Esophagus muscularis mucosa (tissue), 4 donors: ENCODE measurements around the gene KRT4. TPM values are rescaled to one million over a fixed set of nuclear protein-coding genes. Genes with fewer than 3 reads are reported as not detected.
"Not testable (repeated sequence)": the region's sequence is repeated elsewhere in the genome, so short reads cannot be mapped to it uniquely, and the experiment has no call there.

ENCODE experiments used
- DNase-seq: peaks from one replicate; pipeline ENCODE4 v3.0.0-alpha.2; 2017; ENCODE audit errors: extremely low spot score
- H3K27ac ChIP-seq, 4 donors: fragments of 200-600 bp; sonication (generic); replicated peaks in 1 of 4; 1 replicate in 3 of 4; 2 replicates in 1 of 4; pipeline ENCODE4 v1.5.1; 2016 to 2019; ENCODE audit warnings: mild to moderate bottlenecking in 1 of 4
- H3K27me3 ChIP-seq, 4 donors: fragments of 200-600 bp; sonication (generic); one replicate each; pipeline versions ENCODE4 v1.5.1 to v1.6.0; 2016 to 2019
- H3K36me3 ChIP-seq, 4 donors: fragments of 200-600 bp; sonication (generic); one replicate each; pipeline ENCODE4 v1.5.1; 2016 to 2019
- H3K4me1 ChIP-seq, 4 donors: fragments of 200-600 bp; sonication (generic); one replicate each; pipeline ENCODE4 v1.5.1; 2016 to 2019
- H3K4me3 ChIP-seq, 4 donors: fragments of 200-600 bp; sonication (generic); 1 replicate in 2 of 4; 2 replicates in 2 of 4; pipeline ENCODE4 v1.5.1; 2016 to 2019; ENCODE audit warnings: mild to moderate bottlenecking in 4 of 4, moderate library complexity in 1 of 4
- H3K9me3 ChIP-seq, 4 donors: fragments of 200-600 bp; sonication (generic); 1 replicate in 3 of 4; 2 replicates in 1 of 4; pipeline ENCODE4 v1.5.1; 2016 to 2019
- CTCF ChIP-seq, 3 experiments: fragments of 200-600 bp in 2 of 3; fragments of 450-650 bp in 1 of 3; sonication (generic) in 2 of 3; IDR thresholded peaks; one replicate each; pipeline ENCODE4 v1.5.1; 2017 to 2019; ENCODE audit warnings: antibody characterized with exemption in 3 of 3, mild to moderate bottlenecking in 2 of 3, moderate library complexity in 1 of 3
- EP300 ChIP-seq: sonication (generic); formaldehyde crosslinking; IDR thresholded peaks from one replicate; pipeline ENCODE4 v1.6.1; 2017; ENCODE audit warnings: antibody characterized with exemption
- POLR2A ChIP-seq: fragments of 450-650 bp; IDR thresholded peaks from one replicate; pipeline ENCODE4 v1.6.1; 2017; ENCODE audit warnings: antibody characterized with exemption, moderate library complexity, mild to moderate bottlenecking, low read depth
- POLR2AphosphoS5 ChIP-seq, 2 donors: sonication (generic); formaldehyde crosslinking; IDR thresholded peaks; one replicate each; pipeline ENCODE4 v1.6.1; 2017; ENCODE audit warnings: antibody characterized with exemption in 2 of 2
- WGBS: methylation state at CpG from one replicate; pipeline ENCODE4 v1.1.5; 2018; 5-methylcytosine and 5-hydroxymethylcytosine counted together
- intact Hi-C: fragments of 100-400 bp; cut with DNase I; formaldehyde crosslinking; loops from one replicate; pipeline ENCODE4 v1.15.1; 2023
- total RNA-seq, 4 donors: library from RNA; depleted of rRNA; stranded (reverse); fragments of >200 nt; gene quantifications; one replicate each; pipeline versions ENCODE4 v1.1.0 to v1.2.1, GENCODE V29; 2016

KRT4 gene
- total RNA-seq, 4 donors from 2014 or later: 0.13 to 5.4 (median 0.20) TPM

GRCh38 chr12:52857500-52857899, 43.6 kb upstream of the KRT4 start:
- H3K36me3 ChIP-seq: no peaks in the 10 kb centered on the region
- no peak for DNase-seq
- H3K27ac ChIP-seq: no peak overlapping the region
- no peaks in the 10 kb centered on the region for H3K9me3 ChIP-seq
- H3K4me1 ChIP-seq: peaks cover 0 to 12% (median 10%) of the 10 kb centered on the region in 4 donors
- TF ChIP-seq EP300 (no peak), CTCF (IDR thresholded peaks at IDR 0.05) (no peak), POLR2AphosphoS5 (IDR thresholded peaks at IDR 0.05) (no peak), POLR2A (no peak)
- H3K27me3 ChIP-seq: no peaks in the 10 kb centered on the region
- H3K4me3 ChIP-seq: no peak overlapping the region
- intact Hi-C loops: no loop called here
- WGBS: 87% methylated on average over 3 of the region's 3 CpGs

- no peak for DNase-seq
- TF ChIP-seq CTCF (IDR thresholded peaks at IDR 0.05) (no peak), POLR2AphosphoS5 (IDR thresholded peaks at IDR 0.05) (no peak), POLR2A (no peak), EP300 (no peak)
- Histone ChIP-seq H3K27me3 (no peaks in the 10 kb centered on the region), H3K27ac (no peak overlapping the region), H3K4me1 (peaks cover 0 to 12% (median 10%) of the 10 kb centered on the region in 4 donors), H3K36me3 (no peaks in the 10 kb centered on the region), H3K4me3 (no peak overlapping the region), H3K9me3 (no peaks in the 10 kb centered on the region)
- intact Hi-C loops: no loop called here
- WGBS: 84% methylated on average over 3 of the region's 3 CpGs
Measured at GRCh38 chr12:52856787-52857186, 42.9 kb upstream of the KRT4 start.

- intact Hi-C loops, H3K27me3 ChIP-seq, H3K36me3 ChIP-seq, H3K9me3 ChIP-seq, H3K27ac ChIP-seq, H3K4me3 ChIP-seq, DNase-seq: not testable (repeated sequence)
- WGBS: 73% methylated on average over 2 of the region's 2 CpGs
- H3K4me1 ChIP-seq: peaks cover 0 to 12% (median 10%) of the 10 kb centered on the region in 4 donors
Measured at GRCh38 chr12:52856077-52856476, 42.2 kb upstream of the KRT4 start.

GRCh38 chr12:52851787-52852186, 37.9 kb upstream of the KRT4 start:
- Histone ChIP-seq H3K27ac (no peak overlapping the region), H3K27me3 (peaks cover 0 to 21% (median 0%) of the 10 kb centered on the region in 4 donors)
- intact Hi-C loops: no loop called here

DNA sequence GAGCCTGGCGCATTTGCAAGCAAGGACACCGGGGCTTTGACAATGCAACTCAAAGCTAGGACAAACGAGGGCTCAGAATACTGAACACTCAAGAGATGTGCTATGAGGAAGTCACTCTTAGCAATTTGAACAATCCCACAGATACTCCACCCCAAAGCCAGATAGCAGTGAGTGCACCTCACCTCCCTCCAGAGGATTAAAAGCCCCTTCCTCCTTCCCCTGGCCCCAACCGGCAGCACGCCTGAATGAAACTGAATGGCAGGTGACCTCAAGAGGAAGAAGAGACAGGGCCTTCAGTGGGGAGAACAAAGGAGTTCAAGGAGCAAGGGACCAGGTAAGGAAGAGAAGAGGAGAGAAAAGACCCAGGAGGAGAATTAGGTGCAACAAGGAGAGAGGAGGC, 36.8 kb upstream of the KRT4 start:
- Histone ChIP-seq H3K27me3 (peaks cover 0 to 21% (median 0%) of the 10 kb centered on the region in 4 donors), H3K27ac (no peak overlapping the region), H3K36me3 (no peaks in the 10 kb centered on the region), H3K4me3 (no peak overlapping the region), H3K4me1 (no peaks in the 10 kb centered on the region), H3K9me3 (no peaks in the 10 kb centered on the region)
- intact Hi-C loops: no loop called here
- TF ChIP-seq POLR2AphosphoS5 (IDR thresholded peaks at IDR 0.05) (no peak), POLR2A (no peak), EP300 (no peak), CTCF (IDR thresholded peaks at IDR 0.05) (no peak)
- no peak for DNase-seq
- 77% methylated on average over 5 of the region's 5 CpGs for WGBS

More at GRCh38 chr12:52851787-52852186, 37.9 kb upstream of the KRT4 start:
- Histone ChIP-seq H3K4me1 (no peaks in the 10 kb centered on the region), H3K4me3 (no peak overlapping the region), H3K36me3 (no peaks in the 10 kb centered on the region), H3K9me3 (no peaks in the 10 kb centered on the region)
- TF ChIP-seq EP300: no peak
- TF ChIP-seq CTCF (IDR thresholded peaks at IDR 0.05): no peak
- TF ChIP-seq POLR2AphosphoS5 (IDR thresholded peaks at IDR 0.05): no peak
- TF ChIP-seq POLR2A: no peak
- no peak for DNase-seq
